Measurements from ENCODE around the gene ZFAND6. TPM values are rescaled to one million over a fixed set of nuclear protein-coding genes. Genes with fewer than 3 reads are reported as not detected.
"Not testable (repeated sequence)": the region's sequence is repeated elsewhere in the genome, so short reads cannot be mapped to it uniquely, and the experiment has no call there.

Gene ZFAND6
- polyA plus RNA-seq, 3 donors: 116 to 127 (median 118) TPM

DNA sequence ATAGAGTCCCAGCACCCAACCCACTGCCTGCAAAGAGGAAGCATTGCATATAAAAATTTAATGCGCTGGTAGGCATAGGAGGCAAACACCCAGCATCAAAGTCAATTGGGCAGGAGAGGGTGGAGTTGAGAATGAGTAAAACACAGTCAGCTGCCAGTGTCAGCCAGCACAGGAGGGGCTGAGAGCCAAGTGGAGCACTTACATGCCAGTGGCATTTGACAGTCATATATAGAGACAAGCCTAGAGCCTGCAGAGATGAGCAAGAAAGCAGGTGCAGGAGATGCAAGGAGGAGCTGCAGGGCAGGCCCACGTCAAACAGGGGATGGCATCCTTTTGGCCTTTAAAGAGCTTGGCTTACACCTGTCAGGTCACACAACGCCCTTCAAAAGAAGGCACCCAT is 27.6 kb upstream of the ZFAND6 start:
- no peak for DNase-seq (ENCODE audit: extremely low read depth in 1 of 11, low read depth in 9 of 11, low spot score in 4 of 11)

- DNase-seq (ENCODE audit: extremely low read depth in 1 of 11, low read depth in 9 of 11, low spot score in 4 of 11): no peak
These were observed 24.8 kb upstream of the ZFAND6 start for GRCh38 chr15:80034629-80035028.

GRCh38 chr15:80036071-80036470 is 23.4 kb upstream of the ZFAND6 start:
- DNase-seq (ENCODE audit: extremely low read depth in 1 of 11, low read depth in 9 of 11, low spot score in 4 of 11): no peak

GRCh38 chr15:80041494-80042253 is 17.8 kb upstream of the ZFAND6 start:
- DNase-seq (ENCODE audit: extremely low read depth in 1 of 11, low read depth in 9 of 11, low spot score in 4 of 11): no peak

DNA sequence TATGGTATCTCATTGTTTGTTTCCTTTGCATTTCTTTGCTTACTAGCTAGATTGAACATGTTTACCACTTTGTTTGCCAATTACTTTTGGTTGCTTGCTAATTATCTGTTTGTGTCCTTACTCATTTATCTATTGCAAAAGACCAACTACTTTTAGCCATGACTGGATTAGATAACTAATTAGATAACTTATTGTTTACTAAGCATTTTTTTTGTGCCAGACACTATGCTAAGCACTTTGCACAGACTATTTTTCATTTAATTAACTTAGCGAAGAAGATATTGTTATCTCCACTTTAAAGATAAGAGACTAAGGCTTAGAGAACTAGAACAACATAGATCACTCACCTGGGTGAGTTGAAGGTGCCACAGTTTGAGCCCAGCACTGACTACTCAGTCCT is 16.9 kb upstream of the ZFAND6 start:
- DNase-seq (ENCODE audit: extremely low read depth in 1 of 11, low read depth in 9 of 11, low spot score in 4 of 11): no peak

DNA sequence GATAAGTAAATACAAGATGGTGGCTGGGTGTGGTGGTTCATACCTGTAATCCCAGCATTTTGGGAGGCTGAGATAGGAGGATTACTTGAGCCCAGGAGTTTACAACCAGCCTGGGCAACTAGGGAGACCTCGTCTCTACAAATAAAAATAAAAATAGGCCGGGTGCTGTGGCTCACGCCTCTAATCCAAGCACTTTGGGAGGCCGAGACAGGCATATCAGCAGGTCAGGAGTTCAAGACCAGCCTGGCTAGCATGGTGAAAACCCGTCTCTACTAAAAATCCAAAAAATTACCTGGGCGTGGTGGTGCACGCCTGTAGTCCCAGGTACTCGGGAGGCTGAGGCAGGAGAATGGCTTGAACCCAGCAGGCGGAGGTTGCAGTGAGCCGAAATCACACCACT is 14.3 kb upstream of the ZFAND6 start:
- not testable (repeated sequence) for DNase-seq (ENCODE audit: extremely low read depth in 1 of 11, low read depth in 9 of 11, low spot score in 4 of 11)

DNA sequence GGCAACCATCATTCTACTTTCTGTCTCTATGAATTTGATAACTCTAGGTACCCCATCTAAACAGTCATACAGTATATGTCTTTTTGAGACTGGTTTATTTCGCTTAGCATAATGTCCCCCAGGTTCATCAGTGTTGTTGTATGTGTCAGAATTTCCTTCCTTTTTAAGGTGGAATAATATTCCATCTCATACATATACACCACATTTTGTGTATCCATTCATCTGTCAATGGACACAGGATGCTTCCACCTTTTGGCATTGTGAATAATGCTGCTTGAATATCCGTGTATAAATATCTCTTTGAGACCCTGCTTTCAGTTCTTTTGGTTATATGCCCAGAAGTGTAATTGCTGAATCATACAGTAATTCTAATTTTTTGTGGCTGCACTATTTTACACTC is 10.4 kb upstream of the ZFAND6 start:
- DNase-seq (ENCODE audit: extremely low read depth in 1 of 11, low read depth in 9 of 11, low spot score in 4 of 11): no peak

DNA sequence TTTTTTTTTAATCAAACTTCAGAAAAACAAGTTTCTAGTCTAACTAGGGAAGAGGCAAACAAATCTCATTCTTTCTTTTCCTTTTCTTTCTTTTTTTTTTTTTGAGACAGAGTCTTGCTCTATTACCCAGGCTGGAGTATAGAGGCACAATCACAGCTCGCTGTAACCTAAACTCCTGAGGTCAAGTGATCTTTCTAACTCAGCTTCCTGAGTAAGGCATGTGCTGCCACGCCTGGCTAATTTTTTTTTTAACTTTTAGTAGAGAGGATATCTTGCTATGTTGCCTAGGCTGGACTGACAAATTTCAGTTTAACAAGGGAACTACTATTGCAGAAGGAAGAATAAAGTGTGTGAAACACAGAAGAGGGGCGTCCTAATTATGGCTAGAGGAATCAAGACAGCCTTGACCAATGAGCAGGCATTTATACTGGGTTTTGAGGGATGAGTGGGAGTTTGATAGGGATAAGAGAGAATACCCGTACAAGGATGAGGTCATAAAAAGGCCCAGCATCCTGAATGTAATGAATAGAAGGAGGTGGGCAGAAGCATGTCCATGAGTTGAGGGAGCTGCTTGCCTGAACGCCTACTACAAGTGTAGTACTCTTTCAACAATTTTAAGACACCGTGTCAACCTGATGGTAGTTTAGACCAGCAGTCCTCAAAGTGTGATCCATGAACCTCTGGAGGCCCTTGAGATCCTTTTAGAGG is 6.7 kb upstream of the ZFAND6 start:
- DNase-seq (ENCODE audit: extremely low read depth in 1 of 11, low read depth in 9 of 11, low spot score in 4 of 11): no peak

GRCh38 chr15:80055933-80056332 is 3.5 kb upstream of the ZFAND6 start:
- no peak for DNase-seq (ENCODE audit: extremely low read depth in 1 of 11, low read depth in 9 of 11, low spot score in 4 of 11)

- no peak for DNase-seq (ENCODE audit: extremely low read depth in 1 of 11, low read depth in 9 of 11, low spot score in 4 of 11)
These were observed 1.4 kb upstream of the ZFAND6 start for GRCh38 chr15:80058044-80058443.

- peak in 10 of 11 donors; percentile 13 to 70 (median 48) for DNase-seq (ENCODE audit: extremely low read depth in 1 of 11, low read depth in 9 of 11, low spot score in 4 of 11)
These were observed 395 bp downstream of the ZFAND6 start for GRCh38 chr15:80059786-80060355.

DNA sequence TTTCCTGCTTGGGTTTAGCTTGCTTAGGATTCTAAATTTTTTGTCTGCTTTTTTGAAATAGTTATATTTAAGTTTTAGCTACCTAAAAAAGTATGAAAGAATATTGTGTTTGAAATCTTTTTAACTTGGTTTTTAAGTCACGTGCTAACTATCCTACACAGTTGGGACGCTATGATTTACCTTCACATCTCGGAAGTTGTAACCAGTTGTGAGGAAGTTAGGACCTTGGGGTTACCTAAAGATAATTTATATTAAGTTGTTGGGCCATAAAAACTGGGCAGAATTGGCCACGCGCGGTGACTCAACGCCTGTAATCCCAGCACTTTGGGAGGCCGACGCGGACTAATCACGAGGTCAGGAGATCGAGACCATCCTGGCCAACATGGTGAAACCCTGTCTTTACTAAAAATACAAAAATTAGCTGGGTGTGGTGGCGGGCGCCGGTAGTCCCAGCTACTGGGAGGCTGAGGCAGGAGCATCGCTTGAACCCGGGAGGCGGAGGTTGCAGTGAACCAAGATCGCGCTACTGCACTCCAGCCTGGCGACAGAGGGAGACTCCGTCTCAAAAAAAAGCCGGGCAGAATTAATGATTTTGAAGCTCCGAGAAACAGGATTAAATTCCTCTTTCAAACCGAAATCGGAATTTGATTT is 1.0 kb downstream of the ZFAND6 start:
- DNase-seq (ENCODE audit: extremely low read depth in 1 of 11, low read depth in 9 of 11, low spot score in 4 of 11): peak in 10 of 11 donors; percentile 3 to 43 (median 32)

DNA sequence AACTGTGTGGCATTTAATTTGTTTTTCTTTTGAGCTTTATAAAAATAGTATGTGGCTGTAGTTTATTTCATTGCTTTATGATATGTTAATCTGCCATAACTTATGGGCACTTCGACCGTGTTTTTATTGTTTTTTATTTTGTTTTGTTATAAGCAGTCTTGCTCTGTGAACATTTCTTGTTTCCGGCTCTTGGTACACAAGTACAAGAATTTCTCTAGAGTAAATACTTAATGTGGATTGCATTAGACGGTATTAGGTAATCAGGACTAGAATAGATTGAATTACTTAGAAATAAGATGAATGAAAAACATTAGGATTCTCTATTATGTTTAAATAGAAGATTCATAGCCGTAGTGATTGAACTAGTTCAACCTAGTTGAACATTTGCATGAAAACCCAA is 2.1 kb downstream of the ZFAND6 start:
- no peak for DNase-seq (ENCODE audit: extremely low read depth in 1 of 11, low read depth in 9 of 11, low spot score in 4 of 11)

- no peak for DNase-seq (ENCODE audit: extremely low read depth in 1 of 11, low read depth in 9 of 11, low spot score in 4 of 11)
These were observed 7.4 kb downstream of the ZFAND6 start for GRCh38 chr15:80066912-80067311.

DNA sequence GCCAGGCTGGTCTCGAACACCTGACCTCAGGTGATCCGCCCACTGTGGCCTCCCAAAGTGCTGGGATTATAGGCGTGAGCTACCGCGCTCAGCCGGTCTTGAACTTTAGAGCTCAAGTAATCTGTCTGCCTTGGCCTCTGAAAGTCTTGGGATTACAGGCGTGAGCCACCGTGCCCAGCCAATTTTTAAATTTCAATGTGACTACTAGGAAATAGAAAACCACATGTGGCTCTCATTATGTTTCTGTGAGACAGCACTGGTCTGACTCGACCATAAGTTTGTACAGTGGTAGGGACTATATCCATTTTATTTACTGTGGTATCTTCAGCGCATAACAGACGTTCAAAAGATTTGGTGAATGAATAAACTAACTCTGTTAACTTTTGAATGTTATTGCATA is 9.1 kb downstream of the ZFAND6 start:
- DNase-seq (ENCODE audit: extremely low read depth in 1 of 11, low read depth in 9 of 11, low spot score in 4 of 11): no peak

GRCh38 chr15:80070840-80071239 is 11.4 kb downstream of the ZFAND6 start:
- DNase-seq (ENCODE audit: extremely low read depth in 1 of 11, low read depth in 9 of 11, low spot score in 4 of 11): no peak

GRCh38 chr15:80071652-80072051 is 12.2 kb downstream of the ZFAND6 start:
- no peak for DNase-seq (ENCODE audit: extremely low read depth in 1 of 11, low read depth in 9 of 11, low spot score in 4 of 11)

GRCh38 chr15:80072285-80072994 is 13.0 kb downstream of the ZFAND6 start:
- DNase-seq (ENCODE audit: extremely low read depth in 1 of 11, low read depth in 9 of 11, low spot score in 4 of 11): peak; percentile 50 to 92 (median 76)

GRCh38 chr15:80073197-80073596 is 13.7 kb downstream of the ZFAND6 start:
- DNase-seq (ENCODE audit: extremely low read depth in 1 of 11, low read depth in 9 of 11, low spot score in 4 of 11): no peak

Data from renal cortex interstitium (tissue), 11 donors.